ENCODE results near the gene XRCC3. TPM values are rescaled to one million over a fixed set of nuclear protein-coding genes. Genes with fewer than 3 reads are reported as not detected.
A peak's percentile ranks its signal among the peaks of the same experiment; 100 is the strongest.

Gene XRCC3
- 10.0 and 11.7 TPM in 2 replicates for total RNA-seq

GRCh38 chr14:103715052-103716000 is at the start of gene XRCC3, which contains the start of gene ZFYVE21:
XRCC3 (minus strand) TSS chr14:103715451; CDS start chr14:103711087, 4,364 bp downstream.
ZFYVE21 (plus strand) TSS chr14:103715810; CDS start chr14:103715842, 32 bp downstream.
- H3K4me3 ChIP-seq (ENCODE audit: low read depth, low read length), result peak within 1 kb of the TSS; percentile 73
- peak; percentile 100 for DNase-seq (ENCODE audit: low read depth)
- TF ChIP-seq CTCF (IDR thresholded peaks at IDR 0.05; ENCODE audit: insufficient read depth, low read depth, low read length), result no peak

- DNase-seq (ENCODE audit: low read depth), result no peak
- H3K4me3 ChIP-seq (ENCODE audit: low read depth, low read length), result no peak overlapping the region
- no peak for TF ChIP-seq CTCF (IDR thresholded peaks at IDR 0.05; ENCODE audit: insufficient read depth, low read depth, low read length)
Measured at GRCh38 chr14:103763730-103764488, 48.7 kb upstream of the XRCC3 start.

GRCh38 chr14:103762541-103762940 is 47.3 kb upstream of the XRCC3 start:
- no peak for TF ChIP-seq CTCF (IDR thresholded peaks at IDR 0.05; ENCODE audit: insufficient read depth, low read depth, low read length)

GRCh38 chr14:103762036-103762435 is 46.8 kb upstream of the XRCC3 start:
- no peak overlapping the region for H3K4me3 ChIP-seq (ENCODE audit: low read depth, low read length)
- TF ChIP-seq CTCF (IDR thresholded peaks at IDR 0.05; ENCODE audit: insufficient read depth, low read depth, low read length), result no peak
- DNase-seq (ENCODE audit: low read depth), result no peak

More at GRCh38 chr14:103762541-103762940, 47.3 kb upstream of the XRCC3 start:
- no peak for DNase-seq (ENCODE audit: low read depth)
- no peak overlapping the region for H3K4me3 ChIP-seq (ENCODE audit: low read depth, low read length)

GRCh38 chr14:103758059-103758776 is 43.0 kb upstream of the XRCC3 start:
- no peak for TF ChIP-seq CTCF (IDR thresholded peaks at IDR 0.05; ENCODE audit: insufficient read depth, low read depth, low read length)
- H3K4me3 ChIP-seq (ENCODE audit: low read depth, low read length), result no peak overlapping the region
- DNase-seq (ENCODE audit: low read depth), result no peak

- H3K4me3 ChIP-seq (ENCODE audit: low read depth, low read length), result no peak overlapping the region
- TF ChIP-seq CTCF (IDR thresholded peaks at IDR 0.05; ENCODE audit: insufficient read depth, low read depth, low read length), result no peak
- DNase-seq (ENCODE audit: low read depth), result no peak
Measured at GRCh38 chr14:103755060-103755459, 39.8 kb upstream of the XRCC3 start.
